SIG-M5 treated with dmso at 0.1 percent for 504 hours (cell line): ENCODE results near the gene KIF12.
"Not testable (repeated sequence)": the region's sequence is repeated elsewhere in the genome, so short reads cannot be mapped to it uniquely, and the experiment has no call there.

ENCODE experiments used
- DNase-seq: peaks from one replicate; lab custom pipeline; 2025; ENCODE audit not compliant: unreplicated experiment; lab: John Stamatoyannopoulos, UW

Gene KIF12

DNA sequence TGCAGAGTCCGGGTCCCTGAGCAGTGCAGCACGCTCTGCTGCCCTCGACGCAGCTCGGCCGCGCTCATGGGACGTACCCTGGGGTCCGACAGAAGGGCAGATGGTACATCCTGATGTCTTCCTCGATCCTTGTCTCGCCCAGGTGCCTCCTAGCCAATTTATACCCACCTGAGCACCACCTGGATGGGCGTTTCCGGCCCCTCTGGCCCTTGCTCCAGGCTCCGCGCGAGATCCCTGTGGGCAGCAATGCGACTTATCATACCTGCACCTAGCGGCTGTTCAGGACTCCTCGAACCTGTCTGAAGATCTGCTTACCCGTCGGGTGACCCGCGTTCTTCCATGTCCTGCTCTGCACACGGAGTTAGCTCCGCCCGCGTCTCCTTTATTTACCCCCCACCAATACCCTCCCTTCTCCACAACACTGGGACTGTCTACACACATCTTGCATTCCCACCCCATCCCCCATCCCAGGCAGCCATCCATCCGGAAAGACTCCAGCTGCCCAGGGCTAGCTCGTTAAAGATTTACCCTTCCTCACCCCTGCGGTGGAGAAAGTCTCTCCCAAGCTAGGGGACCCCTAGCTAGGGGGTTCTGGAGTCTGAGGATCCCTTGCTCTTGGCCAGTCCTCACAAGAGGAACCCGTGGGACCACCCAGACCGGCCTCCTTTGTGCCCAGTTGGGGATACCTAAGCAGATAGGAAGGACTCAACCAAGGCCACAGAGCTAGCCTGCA lies at the start of gene KIF12:
Gene KIF12, minus strand, starts transcription at position 357 of the 733 bp plus-strand sequence. Its CDS starts 16 bp downstream, at position 341.
- no peak for DNase-seq

DNA sequence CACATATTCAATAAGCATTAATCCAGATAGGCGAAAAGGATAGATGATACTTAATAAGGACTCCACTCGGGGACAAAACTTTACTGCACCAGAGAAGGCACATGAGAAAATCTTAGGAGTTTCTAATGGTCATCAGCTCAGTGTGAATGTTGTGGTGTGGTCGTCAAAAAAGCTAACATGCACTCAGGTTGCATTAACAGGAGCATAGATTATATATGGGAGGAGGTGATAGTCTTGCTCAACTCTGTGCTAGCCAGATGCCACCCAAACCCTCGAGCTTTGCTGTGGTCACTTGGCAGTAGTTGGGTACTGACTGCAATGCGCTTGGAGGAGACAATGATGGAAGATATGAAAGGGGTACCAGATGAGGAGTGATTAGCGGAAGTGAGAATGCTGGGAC lies 47.6 kb upstream of the KIF12 start:
- peak; percentile 33 for DNase-seq

DNA sequence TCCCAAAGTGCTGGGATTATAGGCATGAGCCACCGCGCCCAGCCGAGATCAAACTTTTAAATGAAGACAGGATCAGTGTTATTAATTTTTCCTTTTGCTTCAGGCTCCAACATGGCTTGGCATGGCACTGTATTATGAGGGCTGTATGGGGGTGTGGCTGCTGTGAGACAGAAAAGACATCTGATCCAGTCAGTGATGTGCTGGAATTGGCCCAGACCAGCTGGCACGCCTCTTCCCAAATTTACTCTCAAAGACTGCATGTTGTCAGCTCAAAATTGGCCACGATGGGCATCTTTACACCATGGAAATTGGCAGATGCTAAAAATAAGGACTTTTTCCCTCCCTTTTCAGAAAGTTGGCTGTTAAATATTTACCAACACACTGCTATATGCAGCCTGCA lies 44.1 kb upstream of the KIF12 start:
- DNase-seq, result no peak

DNA sequence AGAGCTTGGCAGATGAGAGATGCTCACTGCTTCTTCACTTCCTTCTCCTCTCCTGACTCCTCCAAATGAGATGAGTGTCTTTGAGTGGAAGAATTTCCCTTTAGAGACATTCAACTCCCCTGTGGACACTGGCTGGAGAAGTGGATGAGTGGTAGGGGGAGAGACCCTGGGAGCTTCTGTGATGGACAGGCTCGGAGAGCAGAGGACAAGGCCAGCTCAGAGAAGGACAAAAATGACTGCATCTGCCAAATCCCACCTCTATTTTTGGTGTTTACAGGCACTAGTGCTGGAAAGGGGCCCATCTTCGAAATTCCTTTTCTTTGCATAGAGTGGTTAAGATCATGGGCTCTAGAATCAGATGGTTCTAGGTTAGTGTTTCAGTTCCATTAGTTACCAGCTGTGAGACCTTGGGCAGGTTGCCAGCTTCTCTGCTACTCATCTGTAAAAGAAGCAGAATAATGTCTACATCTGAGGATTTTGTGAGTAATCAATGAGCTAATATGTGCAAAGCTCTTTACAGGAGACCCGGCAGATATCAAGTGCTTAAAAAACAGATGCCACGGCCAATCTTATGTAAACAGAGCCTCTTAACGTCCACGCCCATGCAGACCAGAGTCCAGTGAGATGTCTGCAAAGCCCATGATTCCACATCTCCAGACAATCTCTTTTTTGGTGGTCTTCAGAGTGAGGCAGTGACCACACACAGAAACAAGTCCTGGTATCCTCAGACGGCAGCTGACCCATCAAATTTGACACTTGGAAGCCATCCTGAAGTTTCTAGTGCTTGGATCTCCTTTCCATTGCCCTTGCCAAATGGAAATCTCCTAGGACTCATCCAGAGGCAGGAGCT lies 42.7 kb upstream of the KIF12 start:
- no peak for DNase-seq

- no peak for DNase-seq
Observed at GRCh38 chr9:114140850-114141249, 41.8 kb upstream of the KIF12 start.

DNA sequence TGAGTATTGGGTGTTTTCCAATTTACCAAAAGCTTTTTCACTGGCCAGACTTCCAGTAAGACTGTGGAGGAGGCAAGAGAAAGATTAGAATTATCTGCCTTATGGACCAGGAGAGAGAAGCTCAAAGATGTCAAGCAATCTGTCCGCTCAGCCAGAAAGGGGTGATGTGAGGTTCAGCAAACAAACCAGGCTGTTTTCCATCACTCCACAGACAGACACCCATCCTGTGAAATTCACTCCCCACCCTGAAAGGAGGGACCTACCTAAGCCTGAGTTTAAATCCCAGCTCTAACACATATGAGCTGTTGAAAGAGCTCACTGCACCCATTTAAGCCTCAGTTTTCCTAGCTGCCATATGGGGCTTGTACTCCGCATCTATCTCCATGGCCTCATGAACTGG lies 41.3 kb upstream of the KIF12 start:
- DNase-seq, result no peak

DNA sequence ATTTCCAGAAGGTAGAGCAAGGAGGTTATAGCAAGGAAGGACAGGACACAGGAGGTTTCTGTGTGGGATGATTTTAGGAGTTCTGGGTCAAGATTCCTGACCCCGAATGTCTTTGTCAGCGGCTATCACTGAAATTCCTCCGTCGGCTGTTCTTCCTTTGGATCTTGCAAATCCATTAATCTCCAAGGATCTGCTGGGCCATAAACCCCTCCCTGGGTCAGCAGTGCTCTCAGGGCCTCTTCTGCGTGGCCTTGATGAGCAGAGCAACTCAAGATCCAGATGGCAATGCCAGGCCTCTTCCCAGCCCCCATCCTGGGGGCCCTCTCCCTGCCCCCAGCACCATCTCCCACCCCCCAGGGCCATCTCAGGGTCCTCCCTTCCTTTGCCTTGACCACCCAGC lies 40.0 kb upstream of the KIF12 start:
- DNase-seq, result no peak

DNA sequence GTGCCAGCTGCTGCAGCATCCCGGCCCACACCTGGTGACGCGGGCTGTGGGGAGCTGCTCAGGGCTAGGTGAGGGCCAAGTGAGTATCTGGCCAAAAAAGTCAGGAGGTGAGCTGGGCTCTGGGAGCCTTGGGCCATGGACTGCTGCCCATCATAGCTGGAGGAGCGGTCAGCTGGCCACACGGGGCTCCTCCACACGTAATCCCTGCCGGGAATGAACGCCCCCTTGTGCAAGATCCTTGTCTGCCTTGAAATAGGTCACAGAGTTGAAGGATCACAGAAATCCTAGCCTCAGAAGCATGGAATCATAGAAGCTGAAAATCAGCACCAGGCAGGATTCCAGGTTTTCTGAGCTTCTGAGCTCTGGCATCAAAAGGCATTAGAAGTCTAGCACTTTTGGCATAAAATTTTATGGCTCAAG lies 39.5 kb upstream of the KIF12 start:
- DNase-seq, result no peak

- DNase-seq, result no peak
Observed at GRCh38 chr9:114137831-114138230, 38.7 kb upstream of the KIF12 start.

GRCh38 chr9:114134827-114135396 lies 35.8 kb upstream of the KIF12 start:
- no peak for DNase-seq

DNA sequence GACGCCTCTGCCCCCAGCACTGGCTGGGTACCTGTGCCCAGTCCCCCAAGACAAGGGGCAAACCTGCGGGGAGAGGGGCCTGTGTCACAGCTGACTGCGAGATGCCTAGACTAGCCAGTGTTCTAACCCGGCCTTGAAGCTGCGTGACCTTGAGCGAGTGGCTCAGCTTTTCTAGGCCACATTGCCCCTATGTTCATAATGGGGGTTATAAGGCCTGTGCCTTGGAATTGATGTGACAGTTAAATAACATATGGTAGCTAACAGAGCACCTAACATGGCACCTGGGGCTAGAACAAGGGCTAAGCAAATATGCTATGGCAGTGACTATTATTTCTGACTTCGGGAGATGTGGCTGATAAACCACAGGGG lies 33.4 kb upstream of the KIF12 start:
- no peak for DNase-seq

- DNase-seq, result no peak
Observed at GRCh38 chr9:114131808-114132549, 32.9 kb upstream of the KIF12 start.

DNA sequence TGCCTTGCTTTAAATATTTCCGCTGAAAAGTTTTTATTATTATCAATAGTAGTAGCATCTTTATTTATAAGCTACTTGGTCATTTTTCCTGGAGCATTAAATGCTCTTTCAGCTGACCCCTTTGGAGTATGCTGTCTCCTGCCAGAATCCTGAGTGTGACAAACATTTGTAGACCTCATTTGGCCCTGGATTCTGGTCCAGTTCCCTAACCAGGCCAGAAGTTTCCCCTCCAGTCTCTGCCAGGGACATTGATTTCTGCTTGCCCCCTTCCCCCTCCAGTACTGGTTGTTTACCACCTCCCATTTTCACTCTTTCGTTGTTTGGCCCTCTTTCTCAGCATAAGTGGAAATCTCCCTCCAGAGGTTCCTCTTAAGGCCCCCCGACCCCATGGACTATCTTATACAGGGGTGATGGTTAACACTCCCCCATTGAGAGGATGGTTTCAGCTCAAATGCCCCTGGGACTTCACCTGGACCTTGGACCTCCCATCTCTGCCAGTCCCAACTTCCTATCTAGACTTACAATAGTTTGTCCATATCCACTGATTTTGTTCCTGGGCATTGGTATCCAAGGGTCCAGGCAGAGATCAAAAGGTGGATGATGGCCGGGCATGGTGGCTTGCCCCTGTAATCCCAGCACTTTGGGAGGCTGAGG lies 31.7 kb upstream of the KIF12 start:
- DNase-seq, result no peak

DNA sequence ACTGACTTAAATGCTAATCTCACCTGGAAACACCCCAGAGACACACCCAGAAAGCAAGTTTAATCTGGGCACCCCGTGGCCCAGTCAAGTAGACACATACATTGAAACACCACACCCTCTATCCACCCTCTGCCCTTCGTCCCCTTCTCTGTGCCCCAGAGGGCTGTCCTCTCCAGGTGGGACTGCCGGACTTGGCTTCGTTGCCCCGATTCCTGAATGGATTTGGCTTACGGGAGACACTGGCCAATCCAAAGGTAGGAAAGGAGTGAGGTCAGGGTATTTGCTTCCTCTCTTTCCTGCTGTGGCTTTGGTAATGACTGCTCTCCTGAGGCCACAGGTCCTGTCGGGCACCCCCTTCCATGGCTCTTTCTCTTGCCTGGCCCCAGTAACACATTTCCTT lies 31.0 kb upstream of the KIF12 start:
- no peak for DNase-seq

DNA sequence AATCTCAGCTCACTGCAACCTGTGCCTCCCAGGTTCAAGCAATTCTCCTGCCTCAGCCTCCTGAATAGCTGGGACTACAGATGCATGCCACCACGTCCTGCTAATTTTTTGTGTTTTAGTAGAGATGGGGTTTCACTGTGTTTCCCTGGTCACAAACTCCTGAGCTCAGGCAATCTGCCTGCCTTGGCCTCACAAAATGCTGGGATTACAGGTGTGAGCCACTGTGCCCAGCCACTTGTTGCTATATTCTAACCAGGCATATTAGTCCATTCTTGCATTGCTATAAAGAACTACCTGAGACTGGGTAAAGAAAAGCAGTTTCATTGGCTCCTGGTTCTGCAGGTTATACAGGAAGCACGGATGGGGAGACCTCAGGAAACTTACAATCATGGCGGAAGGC lies 29.7 kb upstream of the KIF12 start:
- not testable (repeated sequence) for DNase-seq

DNA sequence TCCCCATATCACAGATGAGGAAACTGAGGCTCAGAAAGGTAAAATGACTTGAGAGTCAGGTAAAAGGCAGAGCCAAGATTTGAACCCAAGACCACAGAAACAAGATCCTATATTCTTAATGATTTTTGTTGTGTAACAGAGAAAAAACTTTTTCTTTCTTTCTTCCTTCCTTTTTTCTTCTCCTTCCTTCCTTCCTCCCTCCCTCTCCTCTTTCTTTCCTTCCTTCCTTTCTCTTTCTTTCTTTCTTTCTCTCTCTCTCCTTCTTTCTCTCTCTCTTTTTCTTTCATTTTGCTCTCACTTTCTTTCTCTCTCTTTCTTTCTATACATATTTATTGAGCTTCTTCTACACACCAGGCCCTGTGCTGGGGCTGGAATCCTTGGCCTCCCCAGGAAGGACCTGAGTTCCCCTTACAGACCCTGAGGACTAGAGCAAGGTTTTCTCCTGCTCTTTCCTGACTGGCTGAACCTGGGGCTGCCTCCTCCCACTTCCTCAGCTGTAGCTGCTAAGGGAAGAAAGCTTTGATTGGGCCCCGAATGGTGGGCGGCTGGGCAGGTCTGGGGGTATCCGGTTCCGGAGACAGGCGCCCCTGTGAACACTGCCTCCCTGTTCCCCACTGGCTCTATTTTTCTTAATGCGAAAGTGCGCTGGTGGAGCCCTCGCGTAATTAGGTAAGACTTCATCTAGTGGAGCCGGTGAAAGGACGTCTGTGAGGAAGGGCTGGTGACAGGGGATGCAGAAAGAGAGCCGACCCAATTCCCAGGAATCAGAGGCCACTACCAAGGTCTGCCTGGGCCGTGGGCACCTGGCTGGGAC lies 27.4 kb upstream of the KIF12 start:
- DNase-seq, result no peak

DNA sequence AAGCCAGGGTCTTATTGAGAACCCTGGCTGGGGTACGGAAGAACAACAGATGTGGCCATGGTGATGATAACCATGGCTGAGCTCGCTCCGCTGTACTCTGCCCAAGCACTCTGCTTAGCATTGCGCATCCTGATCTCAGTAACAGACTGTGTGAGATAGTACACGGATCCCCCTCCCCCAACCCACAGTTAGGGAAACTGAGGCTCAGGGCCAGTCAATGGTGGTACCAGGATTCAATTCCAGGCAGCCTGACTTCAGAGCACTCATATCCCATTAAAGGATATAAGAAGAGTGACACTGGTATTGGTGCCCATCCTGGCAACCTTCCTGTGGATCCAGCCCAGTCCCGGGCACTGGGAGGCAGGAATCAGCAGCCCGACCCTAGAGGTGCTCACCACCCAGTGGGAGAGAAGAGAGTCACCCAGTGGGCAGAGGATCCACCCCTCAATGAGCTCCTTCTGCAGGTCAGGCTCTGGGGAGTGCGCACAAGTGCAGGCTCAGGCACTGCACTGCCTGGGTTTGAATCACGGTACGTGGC lies 26.5 kb upstream of the KIF12 start:
- no peak for DNase-seq

DNA sequence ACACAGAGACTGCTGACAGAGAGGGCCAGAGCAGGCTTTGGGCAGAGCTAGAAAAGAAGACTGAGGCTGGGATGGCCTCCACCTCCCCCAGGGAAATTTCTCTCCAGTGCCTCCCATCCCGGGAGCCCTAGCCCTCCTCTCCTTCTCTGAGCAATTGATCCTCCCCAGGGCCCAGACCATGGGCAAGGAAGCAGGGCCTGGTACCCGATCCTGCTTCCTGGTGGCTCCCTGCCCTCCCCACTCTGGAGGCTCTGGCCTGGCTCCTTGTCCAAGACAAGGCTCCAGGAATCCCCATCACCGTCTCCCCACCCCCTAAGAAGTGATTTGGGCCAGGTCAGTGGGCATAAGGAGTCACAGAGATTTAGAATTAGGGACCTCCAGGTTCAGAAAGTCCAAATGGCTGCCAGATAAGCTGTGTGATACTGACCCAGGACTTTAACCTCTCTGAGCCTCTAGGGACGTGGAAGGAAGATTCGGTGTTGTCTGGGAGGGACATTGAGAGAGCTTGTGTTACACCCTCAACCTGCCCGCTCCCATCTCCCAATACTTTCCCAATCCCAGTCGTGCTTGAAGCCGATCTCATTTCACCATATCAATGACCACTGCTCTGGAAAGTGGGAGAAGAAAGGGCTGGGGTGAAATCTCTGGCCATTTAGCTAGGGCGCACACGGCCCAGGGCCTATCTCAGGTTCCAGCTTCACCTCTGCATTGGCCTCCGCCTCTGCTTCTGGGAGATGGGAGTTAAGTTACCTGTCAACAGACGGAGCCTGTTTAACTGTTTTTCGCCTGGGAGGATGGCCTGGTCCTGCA lies 25.8 kb upstream of the KIF12 start:
- no peak for DNase-seq

- no peak for DNase-seq
Observed at GRCh38 chr9:114124138-114124537, 25.0 kb upstream of the KIF12 start.
